ENCODE data around the gene REXO4.
A peak's percentile ranks its signal among the peaks of the same experiment; 100 is the strongest.

GRCh38 chr9:133421615-133422542, 4.1 kb upstream of the REXO4 start, which contains the start of gene ADAMTS13:
- TF ChIP-seq, protein P1, sequence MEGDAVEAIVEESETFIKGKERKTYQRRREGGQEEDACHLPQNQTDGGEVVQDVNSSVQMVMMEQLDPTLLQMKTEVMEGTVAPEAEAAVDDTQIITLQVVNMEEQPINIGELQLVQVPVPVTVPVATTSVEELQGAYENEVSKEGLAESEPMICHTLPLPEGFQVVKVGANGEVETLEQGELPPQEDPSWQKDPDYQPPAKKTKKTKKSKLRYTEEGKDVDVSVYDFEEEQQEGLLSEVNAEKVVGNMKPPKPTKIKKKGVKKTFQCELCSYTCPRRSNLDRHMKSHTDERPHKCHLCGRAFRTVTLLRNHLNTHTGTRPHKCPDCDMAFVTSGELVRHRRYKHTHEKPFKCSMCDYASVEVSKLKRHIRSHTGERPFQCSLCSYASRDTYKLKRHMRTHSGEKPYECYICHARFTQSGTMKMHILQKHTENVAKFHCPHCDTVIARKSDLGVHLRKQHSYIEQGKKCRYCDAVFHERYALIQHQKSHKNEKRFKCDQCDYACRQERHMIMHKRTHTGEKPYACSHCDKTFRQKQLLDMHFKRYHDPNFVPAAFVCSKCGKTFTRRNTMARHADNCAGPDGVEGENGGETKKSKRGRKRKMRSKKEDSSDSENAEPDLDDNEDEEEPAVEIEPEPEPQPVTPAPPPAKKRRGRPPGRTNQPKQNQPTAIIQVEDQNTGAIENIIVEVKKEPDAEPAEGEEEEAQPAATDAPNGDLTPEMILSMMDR (IDR thresholded peaks at IDR 0.05; ENCODE audit: insufficient read depth, low read depth, low read length) = peak; percentile 15
- no peak for TF ChIP-seq EZH2 (IDR thresholded peaks at IDR 0.05; ENCODE audit: insufficient read depth, low read length)

All from astrocyte (in vitro differentiated cells and primary cell).